GM12878 (cell line): ENCODE measurements around the gene PDCD1LG2. TPM values are rescaled to one million over a fixed set of nuclear protein-coding genes. Genes with fewer than 3 reads are reported as not detected.

Experiments used
- ATAC-seq: fragments of 200-7000 bp; cut with Tn5 transposase; 3 replicates; pipeline ENCODE4 v1.9.1; 2020; ENCODE audit warnings: mild to moderate bottlenecking, moderate library complexity
- BruUV-seq: library from RNA; stranded (reverse); fragments of 400-500 nt; replicated peaks from 2 replicates; lab custom pipeline; 2021; lab: Mats Ljungman, UMichigan
- CTCF ChIA-PET: fragments of 300-600 bp; sonication (Branson Sonifier 250); formaldehyde crosslinking; extraction: SDS; loops from one replicate; lab custom pipeline; 2021; ENCODE audit warnings: inconsistent platforms; lab: Yijun Ruan, JAX
- POLR2A ChIA-PET: fragments of 350-600 bp; formaldehyde crosslinking; extraction: SDS; loops from one replicate; lab custom pipeline; 2021; ENCODE audit warnings: inconsistent platforms; lab: Charles Lee
- RAD21 ChIA-PET: fragments of 300-600 bp; sonication (Branson Sonifier 250); formaldehyde crosslinking; loops from one replicate; lab custom pipeline; 2023; ENCODE audit warnings: antibody characterized with exemption; ENCODE audit not compliant: unreplicated experiment; lab: Charles Lee
- SMC1A ChIA-PET: fragments of 300-600 bp; sonication (Branson Sonifier 250); formaldehyde crosslinking; loops from one replicate; lab custom pipeline; 2023; ENCODE audit not compliant: unreplicated experiment, uncharacterized antibody; lab: Charles Lee
- DNase-seq: peaks from one replicate; pipeline ENCODE4 v3.0.0-alpha.2; 2011; ENCODE audit warnings: low read depth, low spot score
- FAIRE-seq: peaks from 3 replicates; lab custom pipeline; 2011; peaks lifted over from hg19 to GRCh38; lab: Jason Lieb, UNC
- H2AFZ ChIP-seq: 2 replicates; pipeline ENCODE4 v1.6.0; 2011; ENCODE audit warnings: low read depth, low read length, control low read depth; ENCODE audit not compliant: control insufficient read depth
- H3K27ac ChIP-seq: 2 replicates; pipeline ENCODE4 v1.5.1; 2011; ENCODE audit warnings: control low read depth; ENCODE audit not compliant: control insufficient read depth, insufficient read depth
- H3K27me3 ChIP-seq, 2 experiments: replicated peaks in 1 of 2; 2 replicates each; pipeline versions ENCODE4 v1.6.0 to v1.6.1; 2011; ENCODE audit warnings: low read length in 1 of 2; ENCODE audit not compliant: control insufficient read depth in 2 of 2, insufficient read depth in 2 of 2
- H3K36me3 ChIP-seq, 2 experiments: 2 replicates each; pipeline ENCODE4 v1.5.1; 2011; ENCODE audit warnings: low read length in 1 of 2; ENCODE audit not compliant: control insufficient read depth in 2 of 2, insufficient read depth in 2 of 2
- H3K4me1 ChIP-seq: 2 replicates; pipeline ENCODE4 v1.6.1; 2011; ENCODE audit warnings: mild to moderate bottlenecking, low read length, moderate library complexity, mixed read lengths; ENCODE audit not compliant: control insufficient read depth, insufficient read depth
- H3K4me2 ChIP-seq: 2 replicates; pipeline ENCODE4 v1.6.0; 2011; ENCODE audit warnings: control low read depth; ENCODE audit not compliant: control insufficient read depth, insufficient read depth
- H3K4me3 ChIP-seq: fragments of 200-600 bp; sonication (generic); 2 replicates; pipeline ENCODE4 v1.5.1; 2016
- H3K79me2 ChIP-seq: 2 replicates; pipeline ENCODE4 v1.6.0; 2011; ENCODE audit warnings: low read length; ENCODE audit not compliant: control insufficient read depth, insufficient read depth
- H3K9ac ChIP-seq: 2 replicates; pipeline ENCODE4 v1.8.0; 2011; ENCODE audit warnings: low read length, control low read depth, mixed read lengths; ENCODE audit not compliant: control insufficient read depth, insufficient read depth
- H3K9me3 ChIP-seq: replicated peaks from 3 replicates; pipeline ENCODE4 v1.5.1; 2011; ENCODE audit warnings: mild to moderate bottlenecking, low read length; ENCODE audit not compliant: control insufficient read depth, insufficient read depth
- H4K20me1 ChIP-seq: 2 replicates; pipeline ENCODE4 v1.6.0; 2011; ENCODE audit not compliant: control insufficient read depth, insufficient read depth
- POLR2A ChIP-seq: IDR thresholded peaks from 2 replicates; pipeline ENCODE4 v1.6.1; 2011; ENCODE audit warnings: low read depth, mild to moderate bottlenecking, low read length
- WRNIP1 ChIP-seq: IDR thresholded peaks from 2 replicates; pipeline ENCODE4 v1.6.1; 2011; ENCODE audit warnings: low read depth, low read length, improper control_type of control experiment, borderline replicate concordance
- WGBS: methylation state at CpG from one replicate; pipeline ENCODE4 v1.1.6; 2016; ENCODE audit warnings: low lambda C conversion rate; ENCODE audit not compliant: insufficient replicate concordance, insufficient coverage; ENCODE audit errors: missing lambda C conversion rate; 5-methylcytosine and 5-hydroxymethylcytosine counted together
- in situ Hi-C: fragments of 300-500 bp; cut with MboI; formaldehyde crosslinking; loops from 9 replicates; pipeline ENCODE4 v1.14.3; 2018; ENCODE audit warnings: mixed read lengths
- intact Hi-C: fragments of 100-400 bp; cut with micrococcal nuclease; formaldehyde crosslinking; loops from one replicate; pipeline ENCODE4 v1.14.2; 2022; ENCODE audit not compliant: unreplicated experiment
- polyA plus RNA-seq, 11 experiments: library from polyadenylated mRNA; depleted of rRNA in 4 of 11; unstranded in 6 of 11; stranded (reverse) in 5 of 11; fragments of >200 nt; fragmentation: Nextera tagmentation in 4 of 11; fragmentation: Illumina TruSeq in 1 of 11; extraction: Ambion mirVana in 4 of 11; extraction: Trizol in 1 of 11; gene quantifications; 1 replicate in 1 of 11; 2 replicates in 10 of 11; pipeline versions ENCODE4 v1.2.1 to v1.2.3, GENCODE V29; 2011 to 2016; ENCODE audit warnings: inconsistent platforms in 2 of 11, missing spikeins in 2 of 11, low read depth in 1 of 11
- total RNA-seq, 4 experiments: library from RNA; depleted of rRNA in 3 of 4; stranded (reverse); fragments of >200 nt in 3 of 4; fragmentation: Illumina TruSeq in 1 of 4; extraction: Trizol in 1 of 4; gene quantifications; 2 replicates each; pipeline versions ENCODE4 v1.2.1 to v1.2.3, GENCODE V29; 2013 to 2021
- TF ChIP-seq, protein P1 (sequence below): fragments of 450-650 bp; IDR thresholded peaks from 2 replicates; pipeline ENCODE4 v1.6.1; 2018; ENCODE audit warnings: borderline replicate concordance, mild to moderate bottlenecking; ENCODE audit not compliant: partially characterized antibody

Gene PDCD1LG2
- total and polyA plus RNA-seq, 10 of the 15 experiments (the other 5 are each of a cell fraction or from before 2014, with no cell fraction given) = 1.5 to 37.3 (median 3.0) TPM

DNA sequence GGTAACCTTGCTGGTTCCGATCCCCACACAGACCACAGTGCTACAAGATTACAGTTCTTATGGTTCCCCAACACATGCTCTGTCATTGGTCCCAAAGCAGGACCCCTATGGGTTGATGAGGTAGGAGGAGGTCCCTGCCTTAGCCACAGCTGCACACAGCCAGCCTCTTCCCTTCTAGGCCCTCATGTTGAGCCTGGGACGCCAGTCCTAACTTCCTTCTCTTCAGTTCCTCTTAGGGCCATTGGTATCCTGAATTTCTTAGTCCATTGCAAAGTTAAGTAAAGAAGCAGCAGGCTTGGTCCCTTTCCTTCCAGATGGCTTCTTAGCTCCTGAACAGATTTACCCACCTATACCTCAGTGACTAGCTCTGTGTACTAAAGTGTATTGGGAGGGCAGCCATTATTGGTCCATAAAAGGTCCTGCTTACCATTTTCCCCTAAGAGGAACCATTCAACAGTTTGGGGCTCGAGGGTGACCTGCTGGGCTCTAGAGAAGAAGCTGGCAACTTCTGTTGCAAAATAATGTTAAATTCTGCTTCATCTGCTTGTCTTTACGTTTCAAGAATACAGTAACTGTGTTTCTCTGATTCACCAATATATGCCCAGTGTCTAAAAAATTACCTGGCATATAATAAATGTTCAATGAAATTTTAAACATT lies 50.2 kb downstream of the PDCD1LG2 start:
- no peaks in the 10 kb centered on the region for H4K20me1 ChIP-seq
- BruUV-seq = no TSS peak
- H3K36me3 ChIP-seq = peaks cover 0 to 9% of the 10 kb centered on the region in 2 experiments; a peak in 2 of 4 replicates
- in situ Hi-C loops = no loop called here
- H3K4me2 ChIP-seq = no peak overlapping the region
- ChIA-PET RAD21 (interaction anchor here (18.6 kb wide), 1 partner anchor 23 kb away, joined by 164 read pairs; no protein-coding TSS in a partner anchor), CTCF (interaction anchor here (2.2 to 3.4 kb wide), 2 partner anchors 9 to 29 kb away, joined by 7 to 17 read pairs; no protein-coding TSS in a partner anchor), POLR2A (interaction anchor here (0.9 to 2.7 kb wide), 6 partner anchors 13 to 48 kb away, joined by 3 to 10 read pairs (median 3); no protein-coding TSS in a partner anchor), SMC1A (interaction anchor here (1.0 to 25.5 kb wide), 11 partner anchors 10 to 50 kb away, joined by 3 to 389 read pairs (median 16); partner anchors contain the start of gene PDCD1LG2)
- no peaks in the 10 kb centered on the region for H3K79me2 ChIP-seq
- DNase-seq (no peak), ATAC-seq (no peak), FAIRE-seq (no peak)
- TF ChIP-seq, protein P1, sequence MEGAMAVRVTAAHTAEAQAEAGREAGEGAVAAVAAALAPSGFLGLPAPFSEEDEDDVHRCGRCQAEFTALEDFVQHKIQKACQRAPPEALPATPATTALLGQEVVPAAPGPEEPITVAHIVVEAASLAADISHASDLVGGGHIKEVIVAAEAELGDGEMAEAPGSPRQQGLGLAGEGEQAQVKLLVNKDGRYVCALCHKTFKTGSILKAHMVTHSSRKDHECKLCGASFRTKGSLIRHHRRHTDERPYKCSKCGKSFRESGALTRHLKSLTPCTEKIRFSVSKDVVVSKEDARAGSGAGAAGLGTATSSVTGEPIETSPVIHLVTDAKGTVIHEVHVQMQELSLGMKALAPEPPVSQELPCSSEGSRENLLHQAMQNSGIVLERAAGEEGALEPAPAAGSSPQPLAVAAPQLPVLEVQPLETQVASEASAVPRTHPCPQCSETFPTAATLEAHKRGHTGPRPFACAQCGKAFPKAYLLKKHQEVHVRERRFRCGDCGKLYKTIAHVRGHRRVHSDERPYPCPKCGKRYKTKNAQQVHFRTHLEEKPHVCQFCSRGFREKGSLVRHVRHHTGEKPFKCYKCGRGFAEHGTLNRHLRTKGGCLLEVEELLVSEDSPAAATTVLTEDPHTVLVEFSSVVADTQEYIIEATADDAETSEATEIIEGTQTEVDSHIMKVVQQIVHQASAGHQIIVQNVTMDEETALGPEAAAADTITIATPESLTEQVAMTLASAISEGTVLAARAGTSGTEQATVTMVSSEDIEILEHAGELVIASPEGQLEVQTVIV = no peak
- TF ChIP-seq WRNIP1 (no peak), POLR2A (no peak)
- no peak overlapping the region for H3K27ac ChIP-seq
- H3K4me1 ChIP-seq = peaks cover 35% of the 10 kb centered on the region
- WGBS = 93% methylated on average over 4 of the region's 4 CpGs
- H2AFZ ChIP-seq = no peak overlapping the region
- no peaks in the 10 kb centered on the region for H3K27me3 ChIP-seq
- intact Hi-C loops = no loop called here
- no peak overlapping the region for H3K9ac ChIP-seq
- peaks cover 2% of the 10 kb centered on the region; the same call in 1 of the 3 replicates for H3K9me3 ChIP-seq
- no peak overlapping the region for H3K4me3 ChIP-seq
